H9 (cell line): Measurements from ENCODE around the gene CAMTA1. TPM values are rescaled to one million over a fixed set of nuclear protein-coding genes. Genes with fewer than 3 reads are reported as not detected.

Experiments
- DNase-seq: peaks from one replicate; pipeline ENCODE4 v3.0.0-alpha.2; 2017
- H2AFZ ChIP-seq: one replicate; pipeline ENCODE4 v1.6.1; 2013; ENCODE audit warnings: mild to moderate bottlenecking, low read length, control low read depth, moderate library complexity
- H2AK5ac ChIP-seq: 2 replicates; pipeline ENCODE4 v1.6.1; 2013; ENCODE audit warnings: low read length, control low read depth, mixed read lengths; ENCODE audit not compliant: insufficient read length
- H2BK120ac ChIP-seq: one replicate; pipeline ENCODE4 v1.6.1; 2013; ENCODE audit warnings: low read depth, mild to moderate bottlenecking, low read length, control low read depth, inconsistent platforms; ENCODE audit not compliant: poor library complexity, severe bottlenecking
- H2BK12ac ChIP-seq: 2 replicates; pipeline ENCODE4 v1.6.1; 2013; ENCODE audit warnings: low read length, control low read depth, mixed read lengths, low read depth; ENCODE audit not compliant: insufficient read length
- H2BK15ac ChIP-seq: 2 replicates; pipeline ENCODE4 v1.6.1; 2013; ENCODE audit warnings: low read depth, low read length, control low read depth
- H2BK20ac ChIP-seq: one replicate; pipeline ENCODE4 v1.6.1; 2013; ENCODE audit warnings: low read depth, mild to moderate bottlenecking, low read length, control low read depth, inconsistent platforms; ENCODE audit not compliant: poor library complexity, severe bottlenecking
- H2BK5ac ChIP-seq: 2 replicates; pipeline ENCODE4 v1.6.1; 2013; ENCODE audit warnings: low read length, control low read depth, mixed read lengths; ENCODE audit not compliant: insufficient read length
- H3K14ac ChIP-seq: 2 replicates; pipeline ENCODE4 v1.6.1; 2013; ENCODE audit warnings: low read length, control low read depth; ENCODE audit not compliant: insufficient read depth
- H3K18ac ChIP-seq: 2 replicates; pipeline ENCODE4 v1.6.1; 2013; ENCODE audit warnings: low read depth, mild to moderate bottlenecking, mixed read lengths, low read length, control low read depth; ENCODE audit not compliant: insufficient read length
- H3K23ac ChIP-seq: 2 replicates; pipeline ENCODE4 v1.6.1; 2013; ENCODE audit warnings: low read length, control low read depth, mixed read lengths, low read depth; ENCODE audit not compliant: insufficient read length
- H3K23me2 ChIP-seq: 2 replicates; pipeline ENCODE4 v1.6.1; 2013; ENCODE audit warnings: low read depth, mild to moderate bottlenecking, mixed read lengths, low read length, control low read depth; ENCODE audit not compliant: insufficient read length, poor library complexity, severe bottlenecking
- H3K27ac ChIP-seq: 2 replicates; pipeline ENCODE4 v1.5.1; 2013; ENCODE audit warnings: low read length, control low read depth, mixed read lengths, low read depth; ENCODE audit not compliant: insufficient read length
- H3K27me3 ChIP-seq: 2 replicates; pipeline ENCODE4 v1.6.1; 2013; ENCODE audit warnings: low read length, control low read depth, inconsistent platforms; ENCODE audit not compliant: insufficient read depth
- H3K4ac ChIP-seq: 2 replicates; pipeline ENCODE4 v1.6.1; 2013; ENCODE audit warnings: low read depth, mild to moderate bottlenecking, control low read depth, inconsistent platforms, low read length, moderate library complexity
- H3K4me1 ChIP-seq: 2 replicates; pipeline ENCODE4 v1.6.1; 2013; ENCODE audit warnings: low read length, control low read depth, inconsistent platforms; ENCODE audit not compliant: insufficient read depth
- H3K4me2 ChIP-seq: 2 replicates; pipeline ENCODE4 v1.6.1; 2013; ENCODE audit warnings: low read length, control low read depth, mixed read lengths; ENCODE audit not compliant: insufficient read length, insufficient read depth
- H3K56ac ChIP-seq: 2 replicates; pipeline ENCODE4 v1.6.1; 2013; ENCODE audit warnings: low read depth, mild to moderate bottlenecking, mixed read lengths, low read length, control low read depth; ENCODE audit not compliant: insufficient read length
- H3K79me1 ChIP-seq: 2 replicates; pipeline ENCODE4 v1.6.1; 2013; ENCODE audit warnings: low read depth, mild to moderate bottlenecking, moderate library complexity, low read length, control low read depth, inconsistent platforms; ENCODE audit not compliant: insufficient read depth, poor library complexity, severe bottlenecking
- H3K79me2 ChIP-seq: 2 replicates; pipeline ENCODE4 v1.6.1; 2013; ENCODE audit warnings: low read length, control low read depth, inconsistent platforms; ENCODE audit not compliant: insufficient read depth
- H3K9ac ChIP-seq: 2 replicates; pipeline ENCODE4 v1.6.1; 2013; ENCODE audit warnings: low read length, control low read depth, mixed read lengths; ENCODE audit not compliant: insufficient read length; ENCODE audit errors: extremely low read depth
- H3K9me3 ChIP-seq: one replicate; pipeline ENCODE4 v1.6.1; 2013; ENCODE audit warnings: low read depth, low read length, inconsistent platforms; ENCODE audit not compliant: control insufficient read depth
- H3T11ph ChIP-seq: one replicate; pipeline ENCODE4 v1.6.1; 2013; ENCODE audit warnings: mild to moderate bottlenecking, low read length, control low read depth, inconsistent platforms
- H4K20me1 ChIP-seq: one replicate; pipeline ENCODE4 v1.6.1; 2013; ENCODE audit not compliant: control insufficient read depth, insufficient read length, insufficient read depth
- H4K5ac ChIP-seq: 2 replicates; pipeline ENCODE4 v1.6.1; 2013; ENCODE audit warnings: low read depth, mild to moderate bottlenecking, mixed read lengths, low read length, control low read depth; ENCODE audit not compliant: insufficient read length
- H4K8ac ChIP-seq: replicated peaks from 2 replicates; pipeline ENCODE4 v1.6.1; 2013; ENCODE audit warnings: low read length, control low read depth, mixed read lengths, low read depth; ENCODE audit not compliant: insufficient read length
- H4K91ac ChIP-seq: 2 replicates; pipeline ENCODE4 v1.6.1; 2013; ENCODE audit warnings: low read depth, mild to moderate bottlenecking, moderate library complexity, mixed read lengths, low read length, control low read depth; ENCODE audit not compliant: insufficient read length
- H3K27ac Mint-ChIP-seq, 3 experiments: 2 replicates in 2 of 3; 3 replicates in 1 of 3; pipeline ENCODE4 v1.8.0; 2020 to 2021; ENCODE audit warnings: mixed read lengths in 3 of 3, mild to moderate bottlenecking in 1 of 3, moderate library complexity in 1 of 3
- H3K27me3 Mint-ChIP-seq: 2 replicates; pipeline ENCODE4 v1.8.0; 2021; ENCODE audit warnings: low read depth, mild to moderate bottlenecking, moderate library complexity, mixed read lengths
- H3K36me3 Mint-ChIP-seq, 3 experiments: 2 replicates in 2 of 3; 3 replicates in 1 of 3; pipeline ENCODE4 v1.8.0; 2020 to 2021; ENCODE audit warnings: low read depth in 3 of 3, mixed read lengths in 3 of 3; ENCODE audit not compliant: insufficient read depth in 1 of 3
- H3K4me1 Mint-ChIP-seq, 2 experiments: 2 replicates each; pipeline ENCODE4 v1.8.0; 2020; ENCODE audit warnings: mixed read lengths in 2 of 2
- H3K4me3 Mint-ChIP-seq, 2 experiments: 2 replicates in 1 of 2; 3 replicates in 1 of 2; pipeline ENCODE4 v1.8.0; 2020 to 2021; ENCODE audit warnings: mild to moderate bottlenecking in 2 of 2, mixed read lengths in 2 of 2, moderate library complexity in 1 of 2
- H3K9me3 Mint-ChIP-seq, 2 experiments: 2 replicates in 1 of 2; 3 replicates in 1 of 2; pipeline ENCODE4 v1.8.0; 2020; ENCODE audit warnings: mild to moderate bottlenecking in 2 of 2, mixed read lengths in 2 of 2, moderate library complexity in 1 of 2
- CTCF ChIP-seq: fragments of 200-600 bp; sonication (generic); conservative IDR thresholded peaks from 3 replicates; pipeline ENCODE4 v1.8.0; 2021; ENCODE audit warnings: antibody characterized with exemption, mild to moderate bottlenecking
- WGBS: extraction: QIAGEN DNeasy Blood & Tissue Kit; methylation state at CpG from one replicate; pipeline ENCODE4 v1.1.7; 2013; ENCODE audit warnings: missing lambda C conversion rate, low lambda C conversion rate, mixed read lengths; ENCODE audit not compliant: insufficient read length; ENCODE audit errors: extremely low coverage; 5-methylcytosine and 5-hydroxymethylcytosine counted together
- total RNA-seq: library from RNA; stranded (reverse); gene quantifications from 2 replicates; pipeline ENCODE4 v1.2.1, GENCODE V29; 2021

CAMTA1 gene
- total RNA-seq, 1 experiment from 2014 or later = 115 TPM

DNA sequence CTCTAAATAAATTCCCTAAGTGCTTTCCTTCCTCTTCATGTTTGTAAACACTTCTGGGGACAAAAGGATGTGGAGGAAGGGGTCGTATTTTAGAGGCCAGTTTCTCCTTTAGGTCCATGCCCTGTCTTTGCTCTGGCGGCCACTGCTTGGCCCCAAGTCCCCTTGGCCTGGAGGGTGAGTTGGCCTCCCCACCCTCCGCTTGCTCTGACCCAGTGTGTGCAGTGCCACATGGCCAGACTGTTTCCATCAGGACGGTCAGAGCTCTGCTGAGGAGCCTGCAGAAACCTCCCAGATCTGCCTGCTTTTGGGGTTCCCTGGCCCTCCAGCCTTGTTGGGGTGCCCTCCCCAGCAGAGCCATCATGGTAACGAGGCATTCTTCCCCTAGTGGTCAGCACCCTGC lies 127.8 kb downstream of the CAMTA1 start:
- H3K79me2 ChIP-seq = no peaks in the 10 kb centered on the region
- DNase-seq = peak; percentile 23
- H4K20me1 ChIP-seq = no peaks in the 10 kb centered on the region
- H3K23ac ChIP-seq = no peak overlapping the region
- no peak overlapping the region for H2BK12ac ChIP-seq
- no peak overlapping the region for H2AFZ ChIP-seq
- no peaks in the 10 kb centered on the region for H3K23me2 ChIP-seq
- H2BK20ac ChIP-seq = no peak overlapping the region
- H4K91ac ChIP-seq = no peak overlapping the region
- H4K5ac ChIP-seq = no peak overlapping the region
- no peaks in the 10 kb centered on the region for H3K27me3 ChIP-seq
- no peak for TF ChIP-seq CTCF
- H3K27ac ChIP-seq = no peak overlapping the region
- H3K56ac ChIP-seq = no peak overlapping the region
- no peak overlapping the region for H4K8ac ChIP-seq
- H3K4me2 ChIP-seq = no peak overlapping the region
- WGBS = no CpG with 5 or more reads among the region's 5 CpGs
- Mint-ChIP-seq H3K9me3 (peaks cover 4 to 5% of the 10 kb centered on the region in 2 experiments; a peak in 3 of 5 replicates), H3K4me3 (no peak overlapping the region), H3K36me3 (peaks cover 3 to 7% (median 4%) of the 10 kb centered on the region in 3 experiments; a peak in 6 of 7 replicates), H3K4me1 (peaks cover 35 to 48% of the 10 kb centered on the region in 2 experiments), H3K27ac (no peak overlapping the region; a peak in 1 of 7 replicates), H3K27me3 (no peaks in the 10 kb centered on the region)
- H2BK15ac ChIP-seq = no peak overlapping the region
- no peaks in the 10 kb centered on the region for H3K79me1 ChIP-seq
- no peak overlapping the region for H3K9ac ChIP-seq
- H3K4ac ChIP-seq = no peak overlapping the region
- no peak overlapping the region for H3K14ac ChIP-seq
- no peak overlapping the region for H3T11ph ChIP-seq
- H3K9me3 ChIP-seq = no peaks in the 10 kb centered on the region
- H3K4me1 ChIP-seq = peaks cover 4% of the 10 kb centered on the region; the same call in 1 of the 2 replicates
- H3K18ac ChIP-seq = no peak overlapping the region
- no peak overlapping the region for H2AK5ac ChIP-seq
- no peak overlapping the region for H2BK5ac ChIP-seq
- H2BK120ac ChIP-seq = no peak overlapping the region
